H1 (cell line): Measurements from ENCODE around the gene PHC2. TPM values are rescaled to one million over a fixed set of nuclear protein-coding genes. Genes with fewer than 3 reads are reported as not detected.

Source experiments
- CTCF ChIA-PET: fragments of 300-600 bp; sonication (Branson Sonifier 250); formaldehyde crosslinking; loops from one replicate; lab custom pipeline; 2021; ENCODE audit not compliant: partially characterized antibody; lab: Charles Lee
- POLR2A ChIA-PET: fragments of 300-600 bp; sonication (Branson Sonifier 250); formaldehyde crosslinking; loops from one replicate; lab custom pipeline; 2021; ENCODE audit warnings: inconsistent platforms; ENCODE audit not compliant: partially characterized antibody; lab: Charles Lee
- DNase-seq, 2 experiments: peaks; one replicate each; pipeline versions ENCODE4 v3.0.0 to v3.0.0-alpha.2; 2010 to 2022; ENCODE audit warnings: low spot score in 2 of 2, low read depth in 1 of 2, mixed read lengths in 1 of 2
- FAIRE-seq: peaks from 2 replicates; lab custom pipeline; 2011; peaks lifted over from hg19 to GRCh38; lab: Jason Lieb, UNC
- H2AFZ ChIP-seq: 2 replicates; pipeline ENCODE4 v1.8.1; 2012; ENCODE audit warnings: low read length, inconsistent platforms
- H2AK5ac ChIP-seq: 2 replicates; pipeline ENCODE4 v1.6.1; 2013; ENCODE audit warnings: low read depth, low read length
- H2BK120ac ChIP-seq: replicated peaks from 2 replicates; pipeline ENCODE3; 2013; ENCODE audit warnings: low read depth, low read length, inconsistent platforms
- H2BK12ac ChIP-seq: 2 replicates; pipeline ENCODE4 v1.6.1; 2013; ENCODE audit warnings: low read depth, low read length
- H2BK15ac ChIP-seq: 2 replicates; pipeline ENCODE4 v1.6.1; 2013; ENCODE audit warnings: low read length
- H2BK20ac ChIP-seq: 2 replicates; pipeline ENCODE4 v1.6.1; 2013; ENCODE audit warnings: low read length
- H2BK5ac ChIP-seq: 2 replicates; pipeline ENCODE4 v1.6.1; 2013; ENCODE audit warnings: low read depth, low read length
- H3K14ac ChIP-seq: 2 replicates; pipeline ENCODE4 v1.6.1; 2013; ENCODE audit warnings: inconsistent platforms; ENCODE audit not compliant: insufficient read length
- H3K18ac ChIP-seq: 2 replicates; pipeline ENCODE4 v1.6.1; 2013; ENCODE audit warnings: low read length; ENCODE audit errors: extremely low read depth
- H3K23ac ChIP-seq: 2 replicates; pipeline ENCODE4 v1.6.1; 2013; ENCODE audit warnings: inconsistent platforms; ENCODE audit not compliant: insufficient read length
- H3K23me2 ChIP-seq: 2 replicates; pipeline ENCODE4 v1.6.1; 2013; ENCODE audit warnings: low read depth, low read length
- H3K27ac ChIP-seq: 2 replicates; pipeline ENCODE4 v1.6.1; 2011; ENCODE audit warnings: low read depth, low read length, inconsistent platforms
- H3K27me3 ChIP-seq, 4 experiments: replicated peaks in 1 of 4; 1 replicate in 1 of 4; 2 replicates in 3 of 4; pipeline versions ENCODE4 v1.6.1 to v1.8.1; 2011 to 2013; ENCODE audit warnings: low read length in 3 of 4, mild to moderate bottlenecking in 3 of 4, inconsistent platforms in 2 of 4, mixed read lengths in 2 of 4, moderate library complexity in 1 of 4; ENCODE audit not compliant: control insufficient read depth in 3 of 4, insufficient read depth in 3 of 4; ENCODE audit errors: extremely low read depth in 1 of 4
- H3K36me3 ChIP-seq, 4 experiments: 2 replicates each; pipeline versions ENCODE4 v1.6.1 to v1.8.1; 2011 to 2013; ENCODE audit warnings: mild to moderate bottlenecking in 4 of 4, low read length in 3 of 4, moderate library complexity in 2 of 4, control low read depth in 1 of 4, inconsistent platforms in 1 of 4; ENCODE audit not compliant: insufficient read depth in 4 of 4, control insufficient read depth in 2 of 4
- H3K4ac ChIP-seq: replicated peaks from 2 replicates; pipeline ENCODE3; 2013; ENCODE audit warnings: low read length, low read depth, mixed read lengths, inconsistent platforms; ENCODE audit not compliant: insufficient read length
- H3K4me1 ChIP-seq, 4 experiments: replicated peaks in 1 of 4; 1 replicate in 1 of 4; 2 replicates in 3 of 4; pipeline versions ENCODE4 v1.6.1 to v1.8.1; 2011 to 2013; ENCODE audit warnings: low read length in 3 of 4, inconsistent platforms in 2 of 4, mixed read lengths in 1 of 4; ENCODE audit not compliant: insufficient read depth in 4 of 4, control insufficient read depth in 3 of 4
- H3K4me2 ChIP-seq, 2 experiments: 2 replicates each; pipeline versions ENCODE4 v1.6.1 to v1.8.1; 2011 to 2013; ENCODE audit warnings: low read depth in 2 of 2, low read length in 2 of 2, control low read depth in 1 of 2, inconsistent platforms in 1 of 2, mild to moderate bottlenecking in 1 of 2; ENCODE audit not compliant: insufficient read depth in 1 of 2
- H3K4me3 ChIP-seq, 4 experiments: fragments of 200-600, 300-600 bp in 1 of 4; sonication (generic), shearing (Covaris generic), sonication (Bioruptor Twin) in 1 of 4; 2 replicates each; pipeline versions ENCODE4 v1.5.1 to v1.8.1; 2011 to 2016; ENCODE audit warnings: low read length in 4 of 4, low read depth in 3 of 4, control low read depth in 2 of 4, inconsistent platforms in 2 of 4, mild to moderate bottlenecking in 2 of 4, mixed read lengths in 1 of 4, moderate library complexity in 1 of 4; ENCODE audit not compliant: insufficient read depth in 2 of 4; ENCODE audit errors: extremely low read depth in 1 of 4
- H3K56ac ChIP-seq: replicated peaks from 2 replicates; pipeline ENCODE3; 2013; ENCODE audit warnings: low read depth, mild to moderate bottlenecking, mixed read lengths, low read length, inconsistent platforms; ENCODE audit not compliant: insufficient read length
- H3K79me1 ChIP-seq: 2 replicates; pipeline ENCODE4 v1.6.1; 2013; ENCODE audit warnings: low read depth, low read length, control low read depth
- H3K79me2 ChIP-seq, 2 experiments: 2 replicates each; pipeline versions ENCODE4 v1.6.1 to v1.8.1; 2012 to 2013; ENCODE audit warnings: low read length in 2 of 2, mild to moderate bottlenecking in 2 of 2, inconsistent platforms in 1 of 2; ENCODE audit not compliant: insufficient read depth in 2 of 2, control insufficient read depth in 1 of 2
- H3K9ac ChIP-seq, 4 experiments: replicated peaks in 1 of 4; 1 replicate in 1 of 4; 2 replicates in 3 of 4; pipeline versions ENCODE4 v1.6.1 to v1.8.1; 2011 to 2013; ENCODE audit warnings: low read depth in 3 of 4, low read length in 3 of 4, control low read depth in 2 of 4, mild to moderate bottlenecking in 2 of 4, moderate library complexity in 2 of 4, inconsistent platforms in 1 of 4; ENCODE audit errors: extremely low read depth in 1 of 4
- H3K9me3 ChIP-seq, 2 experiments: 2 replicates each; pipeline versions ENCODE4 v1.6.1 to v1.8.1; 2012 to 2013; ENCODE audit warnings: mild to moderate bottlenecking in 2 of 2, moderate library complexity in 2 of 2, control low read depth in 1 of 2, inconsistent platforms in 1 of 2, low read depth in 1 of 2, low read length in 1 of 2, mixed read lengths in 1 of 2; ENCODE audit not compliant: insufficient read depth in 2 of 2
- H4K20me1 ChIP-seq, 2 experiments: replicated peaks in 1 of 2; 2 replicates each; pipeline versions ENCODE3 to v1.8.1; 2011 to 2013; ENCODE audit warnings: inconsistent platforms in 2 of 2, low read length in 2 of 2, mild to moderate bottlenecking in 1 of 2; ENCODE audit not compliant: insufficient read depth in 2 of 2, control insufficient read depth in 1 of 2
- H4K5ac ChIP-seq: 2 replicates; pipeline ENCODE4 v1.6.1; 2013; ENCODE audit warnings: low read length, low read depth, mixed read lengths, inconsistent platforms; ENCODE audit not compliant: insufficient read length
- H4K8ac ChIP-seq: 2 replicates; pipeline ENCODE4 v1.8.0; 2013; ENCODE audit warnings: mild to moderate bottlenecking, moderate library complexity, low read length, inconsistent platforms; ENCODE audit not compliant: insufficient read depth; ENCODE audit errors: extremely low read depth
- H4K91ac ChIP-seq: replicated peaks from 2 replicates; pipeline ENCODE3; 2013; ENCODE audit warnings: low read length, mixed read lengths, inconsistent platforms; ENCODE audit not compliant: insufficient read length
- CHD1 ChIP-seq: IDR thresholded peaks from 2 replicates; pipeline ENCODE4 v1.6.1; 2012; ENCODE audit warnings: low read depth, low read length, improper control_type of control experiment
- KDM4A ChIP-seq: IDR thresholded peaks from one replicate; pipeline ENCODE4 v1.7.1; 2012; ENCODE audit warnings: low read depth, mild to moderate bottlenecking, moderate library complexity, low read length, inconsistent platforms; ENCODE audit not compliant: severe bottlenecking
- NRF1 ChIP-seq: IDR thresholded peaks from 2 replicates; pipeline ENCODE4 v1.6.1; 2011; ENCODE audit warnings: mild to moderate bottlenecking, low read depth, low read length, improper control_type of control experiment
- RBBP5 ChIP-seq: IDR thresholded peaks from 2 replicates; pipeline ENCODE4 v1.7.1; 2012; ENCODE audit warnings: low read depth, mild to moderate bottlenecking, inconsistent platforms, low read length, moderate library complexity, borderline replicate concordance
- WGBS, 2 experiments: shearing (Covaris generic) in 1 of 2; methylation state at CpG; one replicate each; pipeline versions ENCODE4 v1.1.6 to v1.1.7; 2013 to 2015; ENCODE audit warnings: low lambda C conversion rate in 2 of 2, mixed read lengths in 2 of 2, inconsistent platforms in 1 of 2, low coverage in 1 of 2, missing lambda C conversion rate in 1 of 2; ENCODE audit not compliant: insufficient replicate concordance in 2 of 2, insufficient coverage in 1 of 2, insufficient read length in 1 of 2; ENCODE audit errors: extremely low coverage in 1 of 2, missing lambda C conversion rate in 1 of 2; 5-methylcytosine and 5-hydroxymethylcytosine counted together
- polyA plus RNA-seq, 7 experiments: library from polyadenylated mRNA; depleted of rRNA in 3 of 7; stranded (reverse) in 5 of 7; unstranded in 2 of 7; fragments of >200 nt in 5 of 7; fragments of 200-250 nt in 2 of 7; gene quantifications; 1 replicate in 5 of 7; 2 replicates in 1 of 7; 4 replicates in 1 of 7; pipeline versions ENCODE4 v1.2.1 to v1.2.3, GENCODE V29; 2011 to 2013; ENCODE audit warnings: missing spikeins in 2 of 7, mixed read lengths in 2 of 7
- total RNA-seq: library from RNA; stranded (reverse); fragmentation: NEBNext Ultra II Directional; extraction: Animal tissue kit (Norgen Biotek cat#: 25700); gene quantifications from 2 replicates; pipeline ENCODE4 v1.2.1, GENCODE V29; 2021

Gene PHC2
- total and polyA plus RNA-seq, 2 of the 8 experiments (the other 6 are each of a cell fraction or from before 2014, with no cell fraction given), result 5.6 to 14.2 TPM

GRCh38 chr1:33284049-33284448 lies 146.8 kb downstream of the PHC2 start:
- FAIRE-seq, result no peak
- H3K4me3 ChIP-seq, result no peak overlapping the region

More at GRCh38 chr1:33284049-33284448, 146.8 kb downstream of the PHC2 start:
- 92% methylated on average over 6 of the region's 6 CpGs; no CpG with 5 or more reads in 1 of the 2 experiments for WGBS, 2 experiments
- no peak overlapping the region for H2BK120ac ChIP-seq
- H3K23me2 ChIP-seq, result no peaks in the 10 kb centered on the region
- H3K9ac ChIP-seq, result no peak overlapping the region
- no peak overlapping the region for H4K8ac ChIP-seq
- H2AFZ ChIP-seq, result no peak overlapping the region
- H2AK5ac ChIP-seq, result no peak overlapping the region
- H3K79me2 ChIP-seq, result no peaks in the 10 kb centered on the region
- no peak overlapping the region for H3K56ac ChIP-seq
- no peak overlapping the region for H3K23ac ChIP-seq
- H2BK5ac ChIP-seq, result no peak overlapping the region
- H2BK12ac ChIP-seq, result no peak overlapping the region
- H4K20me1 ChIP-seq, result peaks cover 0 to 3% of the 10 kb centered on the region in 2 experiments
- H3K9me3 ChIP-seq, result no peaks in the 10 kb centered on the region
- no peak for DNase-seq
- H3K14ac ChIP-seq, result no peak overlapping the region
- no peak overlapping the region for H3K27ac ChIP-seq
- no peak overlapping the region for H2BK20ac ChIP-seq
- H3K4me1 ChIP-seq, result no peaks in the 10 kb centered on the region
- no peak overlapping the region for H3K4ac ChIP-seq
- ChIA-PET CTCF (no interaction called here), POLR2A (no interaction called here)
- H4K91ac ChIP-seq, result no peak overlapping the region
- TF ChIP-seq CHD1, result no peak
- TF ChIP-seq NRF1, result no peak
- no peak for TF ChIP-seq RBBP5
- no peak for TF ChIP-seq KDM4A
- H3K79me1 ChIP-seq, result no peaks in the 10 kb centered on the region
- peaks cover 6 to 14% (median 11%) of the 10 kb centered on the region in 4 experiments; a peak in 7 of 8 replicates for H3K36me3 ChIP-seq
- H3K4me2 ChIP-seq, result no peak overlapping the region
- H3K18ac ChIP-seq, result no peak overlapping the region
- H4K5ac ChIP-seq, result no peak overlapping the region
- H3K27me3 ChIP-seq, result no peaks in the 10 kb centered on the region
- H2BK15ac ChIP-seq, result no peak overlapping the region
